ENCODE data around the gene METTL1. TPM values are rescaled to one million over a fixed set of nuclear protein-coding genes. Genes with fewer than 3 reads are reported as not detected.

The METTL1 gene
- total RNA-seq, 4 donors from 2014 or later, result 6.5 to 17.7 (median 10.1) TPM

GRCh38 chr12:57741413-57741789 is 30.5 kb downstream of the METTL1 start:
- Histone ChIP-seq H3K4me1 (peaks cover 0 to 52% (median 30%) of the 10 kb centered on the region in 4 donors), H3K27me3 (peaks cover 2 to 49% of the 10 kb centered on the region in 2 donors), H3K36me3 (peaks cover 0 to 4% (median 0%) of the 10 kb centered on the region in 3 donors), H3K9me3 (no peaks in the 10 kb centered on the region), H3K4me3 (peak overlapping the region in 2 of 4 donors; percentile 33 to 37), H3K27ac (no peak overlapping the region)
- WGBS, 2 donors, result 47 to 50% methylated on average over 1 of the region's 1 CpG
- DNase-seq (ENCODE audit: low spot score in 2 of 2), result no peak
- TF ChIP-seq CTCF (IDR thresholded peaks at IDR 0.05), result no peak
- TF ChIP-seq POLR2A (IDR thresholded peaks at IDR 0.05), result no peak
- TF ChIP-seq EP300 (IDR thresholded peaks at IDR 0.05), result no peak

- H3K4me1 ChIP-seq, result peaks cover 0 to 52% (median 34%) of the 10 kb centered on the region in 4 donors
- no peaks in the 10 kb centered on the region for H3K36me3 ChIP-seq
- DNase-seq (ENCODE audit: low spot score in 2 of 2), result no peak
- H3K9me3 ChIP-seq, result no peaks in the 10 kb centered on the region
- no peak overlapping the region for H3K27ac ChIP-seq
- peaks cover 4 to 55% of the 10 kb centered on the region in 2 donors for H3K27me3 ChIP-seq
- WGBS, 2 donors, result 56 to 73% methylated on average over 5 of the region's 5 CpGs
- TF ChIP-seq EP300 (IDR thresholded peaks at IDR 0.05) (no peak), POLR2A (IDR thresholded peaks at IDR 0.05) (no peak), CTCF (IDR thresholded peaks at IDR 0.05) (no peak)
- no peak overlapping the region for H3K4me3 ChIP-seq
These were observed 31.1 kb downstream of the METTL1 start for GRCh38 chr12:57740656-57741412.

- no peak overlapping the region for H3K4me3 ChIP-seq
- no peaks in the 10 kb centered on the region for H3K9me3 ChIP-seq
- H3K27ac ChIP-seq, result no peak overlapping the region
- TF ChIP-seq EP300 (IDR thresholded peaks at IDR 0.05), result no peak
- TF ChIP-seq POLR2A (IDR thresholded peaks at IDR 0.05), result no peak
- no peak for DNase-seq (ENCODE audit: low spot score in 2 of 2)
- no peaks in the 10 kb centered on the region for H3K36me3 ChIP-seq
- peaks cover 0 to 54% (median 33%) of the 10 kb centered on the region in 4 donors for H3K4me1 ChIP-seq
- peaks cover 7 to 63% of the 10 kb centered on the region in 2 donors for H3K27me3 ChIP-seq
- WGBS, 2 donors, result 31 to 41% methylated on average over 10 of the region's 10 CpGs
These were observed 31.9 kb downstream of the METTL1 start for GRCh38 chr12:57739914-57740538.

- DNase-seq (ENCODE audit: low spot score in 2 of 2), result no peak
- Histone ChIP-seq H3K4me1 (peaks cover 0 to 53% (median 33%) of the 10 kb centered on the region in 4 donors), H3K4me3 (no peak overlapping the region), H3K36me3 (no peaks in the 10 kb centered on the region), H3K27me3 (peaks cover 7 to 69% of the 10 kb centered on the region in 2 donors), H3K27ac (no peak overlapping the region), H3K9me3 (no peaks in the 10 kb centered on the region)
- 15 to 30% methylated on average over 7 of the region's 7 CpGs for WGBS, 2 donors
- TF ChIP-seq POLR2A (IDR thresholded peaks at IDR 0.05), result no peak
- no peak for TF ChIP-seq CTCF (IDR thresholded peaks at IDR 0.05)
- TF ChIP-seq EP300 (IDR thresholded peaks at IDR 0.05), result no peak
These were observed 32.5 kb downstream of the METTL1 start for GRCh38 chr12:57739387-57739786.

- TF ChIP-seq CTCF (IDR thresholded peaks at IDR 0.05) (no peak), POLR2A (IDR thresholded peaks at IDR 0.05) (no peak), EP300 (IDR thresholded peaks at IDR 0.05) (no peak)
- Histone ChIP-seq H3K27me3 (peaks cover 7 to 76% of the 10 kb centered on the region in 2 donors), H3K4me3 (peak within 1 kb of the TSS; percentile 18 to 41 (median 26)), H3K36me3 (no peaks in the 10 kb centered on the region), H3K9me3 (no peaks in the 10 kb centered on the region), H3K27ac (no peak within 1 kb of the TSS), H3K4me1 (peaks cover 0 to 47% (median 33%) of the 10 kb centered on the region in 4 donors)
- DNase-seq (ENCODE audit: low spot score in 2 of 2), result no peak
- WGBS, 2 donors, result 13 to 24% methylated on average over 34 to 36 of the region's 36 CpGs
These were observed 33.2 kb downstream of the METTL1 start, which contains the start of gene AGAP2 for GRCh38 chr12:57738661-57739237. AGAP2 (minus strand) TSS chr12:57738742; CDS start chr12:57738246, 496 bp downstream.

Data from tibial nerve (tissue), 4 donors.